Endothelial cell of umbilical vein (primary cell): ENCODE measurements around the gene EFNA4. TPM values are rescaled to one million over a fixed set of nuclear protein-coding genes. Genes with fewer than 3 reads are reported as not detected.

Experiments
- BruUV-seq: library from RNA; stranded (reverse); fragments of 400-500 nt; replicated peaks from 2 replicates; lab custom pipeline; 2021; lab: Mats Ljungman, UMichigan
- CTCF ChIA-PET: fragments of 300-600, 350-600 bp; sonication (Branson Sonifier 250); formaldehyde crosslinking; loops from one replicate; lab custom pipeline; 2021; ENCODE audit warnings: antibody characterized with exemption, inconsistent platforms; lab: Charles Lee
- POLR2A ChIA-PET: fragments of 300-600, 350-600 bp; sonication (Branson Sonifier 250); formaldehyde crosslinking; loops from one replicate; lab custom pipeline; 2021; ENCODE audit warnings: antibody characterized with exemption, inconsistent platforms; lab: Charles Lee
- DNase-seq: peaks from one replicate; pipeline ENCODE4 v3.0.0-alpha.2; 2011; ENCODE audit warnings: low read depth, low spot score
- FAIRE-seq: peaks from 2 replicates; lab custom pipeline; 2011; peaks lifted over from hg19 to GRCh38; lab: Jason Lieb, UNC
- H2AFZ ChIP-seq: 2 replicates; pipeline ENCODE4 v1.6.0; 2012; ENCODE audit warnings: low read depth, low read length, control low read depth, inconsistent platforms
- H3K27ac ChIP-seq: 2 replicates; pipeline ENCODE4 v1.5.1; 2011; ENCODE audit warnings: low read depth, mild to moderate bottlenecking, control low read depth, low read length, moderate library complexity; ENCODE audit not compliant: insufficient read depth
- H3K27me3 ChIP-seq, 2 experiments: 2 replicates each; pipeline versions ENCODE4 v1.6.0 to v1.6.1; 2011; ENCODE audit warnings: low read length in 2 of 2, mixed read lengths in 1 of 2; ENCODE audit not compliant: control insufficient read depth in 2 of 2, insufficient read depth in 2 of 2
- H3K36me3 ChIP-seq, 2 experiments: 2 replicates in 1 of 2; 3 replicates in 1 of 2; pipeline ENCODE4 v1.5.1; 2011; ENCODE audit warnings: low read length in 2 of 2, mild to moderate bottlenecking in 1 of 2, moderate library complexity in 1 of 2; ENCODE audit not compliant: control insufficient read depth in 2 of 2, insufficient read depth in 2 of 2; ENCODE audit errors: extremely low read depth in 1 of 2
- H3K4me1 ChIP-seq: 3 replicates; pipeline ENCODE4 v1.5.1; 2011; ENCODE audit warnings: mild to moderate bottlenecking, low read length; ENCODE audit not compliant: control insufficient read depth, insufficient read depth; ENCODE audit errors: extremely low read depth
- H3K4me2 ChIP-seq: 2 replicates; pipeline ENCODE4 v1.6.1; 2011; ENCODE audit warnings: low read length, control low read depth, mixed read lengths; ENCODE audit not compliant: insufficient read depth
- H3K4me3 ChIP-seq, 3 experiments: fragments of 200-600 bp in 1 of 3; sonication (generic), shearing (Covaris generic) in 1 of 3; replicated peaks in 1 of 3; 2 replicates each; pipeline ENCODE4 v1.5.1; 2011 to 2016; ENCODE audit warnings: control low read depth in 3 of 3, low read length in 3 of 3, mild to moderate bottlenecking in 2 of 3, inconsistent platforms in 1 of 3, low read depth in 1 of 3, moderate library complexity in 1 of 3; ENCODE audit not compliant: insufficient read depth in 1 of 3
- H3K79me2 ChIP-seq: 2 replicates; pipeline ENCODE4 v1.6.0; 2012; ENCODE audit warnings: low read length, inconsistent platforms; ENCODE audit not compliant: control insufficient read depth, insufficient read depth
- H3K9ac ChIP-seq: replicated peaks from 2 replicates; pipeline ENCODE3; 2011; ENCODE audit warnings: low read length, control low read depth; ENCODE audit not compliant: insufficient read depth; ENCODE audit errors: extremely low read depth
- H3K9me1 ChIP-seq: replicated peaks from 3 replicates; pipeline ENCODE4 v1.6.0; 2011; ENCODE audit warnings: mild to moderate bottlenecking, low read length; ENCODE audit not compliant: control insufficient read depth, insufficient read depth; ENCODE audit errors: extremely low read depth
- H3K9me3 ChIP-seq: replicated peaks from 2 replicates; pipeline ENCODE4 v1.5.1; 2012; ENCODE audit warnings: low read length, inconsistent platforms; ENCODE audit not compliant: control insufficient read depth, insufficient read depth
- H4K20me1 ChIP-seq: replicated peaks from 2 replicates; pipeline ENCODE3; 2011; ENCODE audit warnings: mild to moderate bottlenecking, low read length; ENCODE audit not compliant: control insufficient read depth, insufficient read depth; ENCODE audit errors: extremely low read depth
- POLR2AphosphoS5 ChIP-seq: IDR thresholded peaks from 2 replicates; pipeline ENCODE4 v1.6.1; 2012; ENCODE audit warnings: low read depth, mild to moderate bottlenecking, control low read depth, low read length, moderate library complexity; ENCODE audit not compliant: insufficient read depth
- dilution Hi-C: fragments of 300-500 bp; cut with MboI; formaldehyde crosslinking; loops from one replicate; pipeline ENCODE4 v1.15.0; 2019; ENCODE audit warnings: low sequenced_read_pairs; ENCODE audit not compliant: extremely low pct_ligation_motif_present
- intact Hi-C: fragments of 100-400 bp; cut with micrococcal nuclease; formaldehyde crosslinking; loops from one replicate; pipeline ENCODE4 v1.10.0; 2022
- polyA plus RNA-seq, 4 experiments: library from polyadenylated mRNA; depleted of rRNA in 3 of 4; stranded (reverse) in 3 of 4; unstranded in 1 of 4; fragments of >200 nt; gene quantifications; 2 replicates each; pipeline versions ENCODE4 v1.2.1 to v1.2.3, GENCODE V29; 2011 to 2012; ENCODE audit warnings: missing spikeins in 1 of 4
- total RNA-seq: library from RNA; stranded (reverse); gene quantifications from 2 replicates; pipeline ENCODE4 v1.2.3, GENCODE V29; 2021
- TF ChIP-seq, protein P1 (sequence below), 2 donors: IDR thresholded peaks; 1 replicate in 1 of 2; 2 replicates in 1 of 2; pipeline ENCODE4 v1.5.1; 2011; ENCODE audit warnings: low read length in 2 of 2, mild to moderate bottlenecking in 2 of 2, moderate library complexity in 2 of 2, control low read depth in 1 of 2, inconsistent platforms in 1 of 2, low read depth in 1 of 2; ENCODE audit not compliant: insufficient read depth in 1 of 2; ENCODE audit errors: extremely low read depth in 1 of 2

Gene EFNA4
- total and polyA plus RNA-seq, 2 donors (not counting 3 experiments of a cell fraction or from before 2014, with no cell fraction given): 16.5 to 25.2 TPM

GRCh38 chr1:155077758-155078445, 14.4 kb downstream of the EFNA4 start:
- H4K20me1 ChIP-seq: no peaks in the 10 kb centered on the region
- intact Hi-C loops: no loop called here
- H3K9me1 ChIP-seq: no peaks in the 10 kb centered on the region
- no peak overlapping the region for H3K4me2 ChIP-seq
- ChIA-PET CTCF (interaction anchor here (1.0 to 1.9 kb wide), 10 partner anchors 13 to 518 kb away, joined by 3 to 8 read pairs (median 4); partner anchors contain the start of genes ADAM15 and KRTCAP2), POLR2A (no interaction called here)
- no peak for FAIRE-seq
- DNase-seq: no peak
- H3K79me2 ChIP-seq: no peaks in the 10 kb centered on the region
- H3K27me3 ChIP-seq: peaks cover 35 to 41% of the 10 kb centered on the region in 2 experiments
- H2AFZ ChIP-seq: no peak overlapping the region
- H3K9me3 ChIP-seq: no peaks in the 10 kb centered on the region
- BruUV-seq: no TSS peak
- TF ChIP-seq, protein P1, sequence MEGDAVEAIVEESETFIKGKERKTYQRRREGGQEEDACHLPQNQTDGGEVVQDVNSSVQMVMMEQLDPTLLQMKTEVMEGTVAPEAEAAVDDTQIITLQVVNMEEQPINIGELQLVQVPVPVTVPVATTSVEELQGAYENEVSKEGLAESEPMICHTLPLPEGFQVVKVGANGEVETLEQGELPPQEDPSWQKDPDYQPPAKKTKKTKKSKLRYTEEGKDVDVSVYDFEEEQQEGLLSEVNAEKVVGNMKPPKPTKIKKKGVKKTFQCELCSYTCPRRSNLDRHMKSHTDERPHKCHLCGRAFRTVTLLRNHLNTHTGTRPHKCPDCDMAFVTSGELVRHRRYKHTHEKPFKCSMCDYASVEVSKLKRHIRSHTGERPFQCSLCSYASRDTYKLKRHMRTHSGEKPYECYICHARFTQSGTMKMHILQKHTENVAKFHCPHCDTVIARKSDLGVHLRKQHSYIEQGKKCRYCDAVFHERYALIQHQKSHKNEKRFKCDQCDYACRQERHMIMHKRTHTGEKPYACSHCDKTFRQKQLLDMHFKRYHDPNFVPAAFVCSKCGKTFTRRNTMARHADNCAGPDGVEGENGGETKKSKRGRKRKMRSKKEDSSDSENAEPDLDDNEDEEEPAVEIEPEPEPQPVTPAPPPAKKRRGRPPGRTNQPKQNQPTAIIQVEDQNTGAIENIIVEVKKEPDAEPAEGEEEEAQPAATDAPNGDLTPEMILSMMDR (IDR thresholded peaks at IDR 0.05; ENCODE audit: extremely low read depth in 1 of 2, insufficient read depth in 1 of 2, low read depth in 1 of 2, low read length in 2 of 2): no peak
- TF ChIP-seq POLR2AphosphoS5: no peak
- H3K27ac ChIP-seq: no peak overlapping the region
- no peak overlapping the region for H3K9ac ChIP-seq
- H3K4me1 ChIP-seq: peaks cover 5% of the 10 kb centered on the region
- no peak overlapping the region for H3K4me3 ChIP-seq
- H3K36me3 ChIP-seq: no peaks in the 10 kb centered on the region
- dilution Hi-C loops: no loop called here
